GM18861 (cell line): ENCODE results near the gene SLC35E1.

Experiments
- ATAC-seq: cut with Tn5 transposase; IDR thresholded peaks from one replicate; pipeline ENCODE4 v1.9.1; 2021; ENCODE audit not compliant: unreplicated experiment

The SLC35E1 gene

DNA sequence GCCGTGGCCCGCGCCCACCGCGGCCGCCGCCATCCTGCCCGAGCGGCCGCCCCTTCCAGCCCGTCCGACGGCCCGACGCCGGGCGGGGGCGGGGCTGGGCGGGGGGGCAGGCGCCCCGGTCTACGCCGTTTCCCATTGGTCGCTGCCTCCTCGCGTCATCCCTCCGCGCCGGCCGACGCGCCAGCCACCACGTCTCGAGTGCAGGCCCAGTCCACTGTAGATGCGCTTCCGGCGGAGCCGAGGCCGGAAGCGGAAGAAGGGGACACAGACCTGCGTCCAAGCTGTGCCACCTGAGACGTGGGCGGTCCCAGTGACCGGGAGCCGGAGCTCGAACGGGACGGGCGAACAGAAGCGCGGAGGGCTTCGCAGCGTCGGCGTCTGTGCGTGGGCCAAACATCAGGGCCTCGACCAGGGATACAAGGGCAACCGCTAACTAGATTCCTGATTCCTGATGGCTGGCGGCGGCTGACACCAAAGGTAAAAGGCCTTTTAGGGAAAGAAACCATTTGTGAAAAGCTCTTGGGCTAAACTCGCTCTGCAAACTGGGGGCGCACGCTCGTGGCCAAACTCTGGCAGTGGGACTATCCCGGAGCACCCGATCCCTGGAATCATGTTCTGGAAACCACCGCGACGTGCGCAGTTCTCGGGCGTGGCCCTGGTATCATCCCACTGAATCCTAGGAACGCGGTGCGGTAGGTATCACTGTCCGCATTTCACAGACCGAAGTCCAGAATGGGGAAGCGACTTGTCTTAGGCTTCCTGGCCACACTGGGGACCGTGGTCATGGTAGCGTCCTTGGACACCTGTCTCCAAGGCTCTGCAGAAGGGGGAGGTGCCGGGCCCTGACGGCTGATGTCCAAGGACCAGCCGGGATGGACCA, at the start of gene SLC35E1:
TSS of gene SLC35E1 (minus strand) at position 84 of the 880 bp plus-strand sequence. CDS start at position 33, 51 bp downstream.
- peak; percentile 81 for ATAC-seq

DNA sequence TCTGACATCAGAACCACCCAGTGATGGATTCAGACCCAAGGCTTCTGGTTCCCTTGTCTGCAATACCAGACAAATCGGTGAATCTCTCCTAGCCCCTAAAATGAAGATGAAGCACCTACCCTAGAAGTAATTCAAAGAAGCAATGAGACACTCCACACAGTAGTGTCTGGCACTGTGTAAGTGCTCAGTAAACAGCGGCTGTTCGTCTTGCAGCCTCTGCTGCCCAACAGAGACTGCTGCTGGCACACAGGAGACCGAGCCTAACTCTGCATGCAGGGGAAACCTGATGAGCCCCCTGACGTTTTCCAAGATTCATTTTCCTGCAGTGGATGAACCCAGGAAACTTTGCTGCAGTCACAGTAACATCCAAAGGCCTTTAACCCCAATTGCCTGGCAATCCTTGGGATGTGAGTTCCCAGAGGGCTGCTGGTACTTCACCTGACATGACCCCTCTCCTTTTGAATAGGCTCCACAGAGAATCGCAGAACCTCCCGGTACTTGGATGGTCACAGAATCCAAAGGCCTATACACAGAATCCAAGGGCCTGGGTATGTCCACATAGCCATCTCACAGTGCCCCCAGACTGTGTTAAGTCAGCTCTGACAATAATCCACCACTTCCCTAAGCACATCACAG, 49.1 kb upstream of the SLC35E1 start:
- no peak for ATAC-seq

DNA sequence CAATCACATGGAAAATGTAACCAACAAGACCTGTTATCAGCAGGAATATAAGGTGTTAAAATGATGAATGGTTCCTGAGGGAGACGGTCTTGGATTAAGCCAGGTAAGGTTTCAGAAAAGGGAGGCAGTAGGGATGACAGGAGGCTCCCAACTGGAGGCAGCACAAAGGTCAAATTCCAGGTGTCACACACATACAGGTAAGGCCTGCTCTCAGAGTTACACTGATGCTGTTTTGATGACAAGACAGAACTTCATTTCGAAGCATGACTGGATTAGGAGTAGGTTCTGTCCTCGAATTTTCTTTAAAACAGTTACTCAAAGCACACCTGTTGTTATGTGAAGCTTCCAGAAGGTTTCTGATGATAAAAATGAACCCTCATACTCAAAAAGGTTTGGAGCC, 48.4 kb upstream of the SLC35E1 start:
- ATAC-seq = no peak

DNA sequence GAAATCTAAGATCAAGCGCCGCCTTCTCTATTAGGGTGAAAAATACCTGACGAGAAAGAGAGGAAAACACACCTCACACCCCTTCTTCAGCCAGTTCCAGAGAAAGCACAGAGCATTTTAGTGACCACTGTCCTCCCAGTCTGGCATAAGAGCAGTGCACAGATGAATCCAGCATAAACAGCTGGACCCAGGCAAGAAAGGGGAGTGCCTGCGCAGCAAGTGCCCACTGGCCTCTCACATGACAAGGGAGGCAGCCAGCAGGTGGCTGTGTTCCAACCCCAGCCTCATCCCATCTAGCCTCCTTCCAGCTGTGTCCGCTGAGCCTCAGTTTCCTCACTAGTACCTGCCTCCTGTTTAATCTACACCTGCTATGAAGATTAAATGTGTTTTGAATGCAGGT, 47.8 kb upstream of the SLC35E1 start:
- no peak for ATAC-seq

DNA sequence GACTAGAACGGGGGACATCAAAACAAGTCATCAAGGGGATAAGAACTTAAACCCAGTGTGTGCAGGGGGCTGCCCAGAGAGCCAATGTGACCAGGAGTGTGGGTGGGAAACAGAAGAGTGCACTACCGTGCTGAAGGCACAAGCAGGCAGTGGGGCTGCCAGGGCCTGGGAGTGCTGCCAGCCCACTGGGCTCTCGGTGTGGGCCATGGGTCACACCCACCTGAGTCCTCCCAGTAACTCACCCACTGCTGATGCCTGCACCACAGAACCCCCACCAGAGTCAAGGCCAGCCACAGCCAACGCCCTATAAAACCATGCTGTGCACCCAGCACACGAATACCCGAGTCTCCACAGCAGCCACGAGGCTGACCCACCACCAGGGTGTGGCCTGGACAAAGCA, 47.2 kb upstream of the SLC35E1 start:
- no peak for ATAC-seq

DNA sequence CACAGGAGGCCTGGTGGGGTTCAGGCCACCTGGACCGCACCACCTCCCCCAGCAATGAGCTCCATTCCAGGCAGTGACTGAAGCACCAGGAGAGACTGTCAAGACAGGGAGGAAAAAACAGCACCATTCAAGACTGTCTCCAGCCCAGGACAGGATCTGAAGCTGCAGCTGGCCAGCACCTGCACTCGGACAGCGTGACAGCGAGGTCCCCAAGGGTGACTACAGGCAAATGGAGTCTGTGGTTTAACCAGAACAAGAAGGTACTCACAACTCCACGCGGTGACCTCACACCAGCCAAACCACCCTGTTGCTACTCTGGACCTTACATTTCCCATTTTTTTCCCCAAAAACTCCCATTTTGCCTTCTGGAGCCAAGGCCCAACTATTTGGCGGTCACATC, 46.0 kb upstream of the SLC35E1 start:
- ATAC-seq = no peak

DNA sequence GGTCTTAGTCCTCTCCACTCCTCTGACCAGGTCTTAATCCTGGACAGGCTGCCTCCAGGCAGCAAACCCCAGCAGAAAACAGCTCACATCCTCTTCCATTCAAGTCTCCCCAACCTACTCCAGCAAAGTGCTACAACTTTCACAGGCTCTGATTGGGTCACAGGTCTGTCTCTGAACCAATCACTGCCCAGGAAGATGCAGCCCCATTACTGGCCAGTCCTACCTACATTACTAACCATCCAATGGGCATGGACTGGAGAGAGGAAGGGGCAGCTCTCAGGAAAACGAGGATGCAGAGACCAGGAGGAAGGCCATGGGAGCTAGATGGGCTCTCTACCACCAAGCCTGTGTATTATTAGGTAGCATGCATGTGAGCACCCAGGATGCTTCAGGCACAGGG, 43.6 kb upstream of the SLC35E1 start:
- no peak for ATAC-seq

DNA sequence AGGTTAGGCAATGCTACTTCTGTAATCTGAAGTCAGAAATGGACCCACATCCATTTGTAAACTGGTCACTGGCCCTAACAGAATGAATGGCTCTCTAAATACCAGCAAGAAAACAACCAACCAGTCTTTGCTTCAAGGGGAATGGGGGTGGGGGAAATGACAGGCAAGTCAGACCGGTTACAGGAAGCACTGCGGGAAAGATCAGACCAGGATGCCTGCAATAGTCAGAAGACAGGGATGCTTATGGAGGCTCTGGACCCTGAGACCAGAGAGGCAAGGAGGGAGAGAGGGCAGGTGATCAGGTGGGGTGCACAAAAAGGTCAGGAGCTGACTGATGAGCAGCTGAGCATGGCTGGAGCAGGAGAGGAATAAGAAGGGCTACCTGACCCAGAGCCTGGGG, 42.7 kb upstream of the SLC35E1 start:
- ATAC-seq = no peak

DNA sequence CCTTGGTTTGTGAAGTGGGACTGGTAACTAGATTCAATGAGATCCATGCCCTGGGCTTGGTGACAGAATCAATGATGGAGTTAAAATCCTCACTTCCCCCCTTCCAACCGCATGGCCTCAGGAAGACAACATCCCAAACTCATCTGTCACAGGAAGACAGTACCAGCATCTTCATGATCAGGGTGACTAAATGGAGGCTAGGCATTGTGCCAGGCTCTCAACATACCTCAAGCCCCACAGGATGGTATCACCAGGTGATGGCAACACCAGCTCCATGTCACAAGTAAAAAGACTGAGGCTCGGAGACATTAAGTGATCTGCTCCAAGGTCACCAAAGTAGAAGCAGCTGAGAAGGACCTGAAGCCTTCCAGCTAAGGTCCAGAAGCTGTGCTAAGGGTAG, 41.6 kb upstream of the SLC35E1 start:
- no peak for ATAC-seq

DNA sequence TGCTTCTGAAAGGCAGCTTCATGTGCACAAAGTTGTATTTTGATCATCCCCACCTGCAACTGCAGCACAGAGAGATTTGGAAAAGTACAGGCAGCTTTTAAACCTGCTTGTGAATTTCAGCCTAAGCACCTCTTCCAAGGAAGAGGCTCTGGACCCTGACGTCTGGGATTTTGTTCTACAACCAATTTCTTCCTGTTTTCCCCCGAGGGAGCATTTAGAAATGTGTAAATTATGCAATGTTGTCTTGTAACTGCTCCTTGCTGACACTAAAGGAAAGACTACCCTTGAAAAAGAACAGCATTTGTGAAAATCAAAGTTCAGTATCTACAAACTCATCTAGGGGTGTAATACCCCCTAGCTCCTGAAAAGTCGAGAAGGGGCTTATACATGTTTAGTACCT, 40.4 kb upstream of the SLC35E1 start:
- ATAC-seq = no peak

DNA sequence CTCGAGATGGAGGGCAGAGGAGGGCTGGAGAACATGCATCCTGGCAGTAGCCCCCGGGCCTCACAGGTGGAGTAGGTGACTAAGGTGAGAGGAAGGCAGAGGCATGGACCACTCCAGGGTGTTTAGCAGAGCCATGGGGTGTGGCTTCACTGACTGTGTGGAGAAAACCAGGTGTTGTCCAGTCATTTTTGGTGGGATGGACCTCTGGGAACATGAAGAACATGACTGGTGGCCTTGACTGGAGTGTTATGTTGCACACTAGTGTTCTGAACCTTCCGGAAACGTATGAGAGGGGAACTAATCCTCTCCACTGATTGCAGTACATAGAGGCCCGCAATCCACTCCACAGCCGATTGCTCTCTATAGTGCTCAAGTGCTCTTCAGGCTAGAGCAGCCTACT, 38.9 kb upstream of the SLC35E1 start:
- ATAC-seq = no peak

DNA sequence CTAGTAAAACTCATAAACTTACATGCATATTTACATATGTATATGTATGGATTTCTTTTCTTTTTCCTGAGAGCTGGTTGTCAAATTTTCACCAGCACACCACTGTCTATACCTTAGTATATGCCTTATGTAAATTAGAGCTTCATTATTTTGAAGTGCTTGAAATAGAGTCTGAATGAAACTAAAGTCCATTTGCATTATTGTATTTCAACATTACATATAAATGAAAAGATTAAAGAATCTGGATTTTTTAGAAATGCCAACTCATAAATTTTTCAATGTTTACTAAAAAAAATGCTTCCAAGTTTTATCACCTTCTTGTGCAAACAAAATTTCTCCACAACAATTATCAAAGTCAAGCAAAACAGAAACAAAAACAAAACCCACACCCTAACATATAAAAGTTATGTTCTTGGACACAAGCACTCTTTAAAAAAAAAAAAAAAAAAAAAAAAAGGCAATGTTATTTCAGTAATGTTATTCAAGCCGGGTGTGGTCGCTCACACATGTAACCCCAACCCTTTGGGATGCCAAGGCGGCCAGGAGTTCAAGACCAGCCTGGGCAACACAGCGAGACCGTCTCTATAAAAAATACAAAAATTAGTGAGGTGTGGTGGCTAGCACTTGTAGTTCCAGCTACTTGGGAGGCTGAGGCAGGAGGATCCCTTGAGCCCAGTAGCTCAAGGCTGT, 37.4 kb upstream of the SLC35E1 start:
- no peak for ATAC-seq

DNA sequence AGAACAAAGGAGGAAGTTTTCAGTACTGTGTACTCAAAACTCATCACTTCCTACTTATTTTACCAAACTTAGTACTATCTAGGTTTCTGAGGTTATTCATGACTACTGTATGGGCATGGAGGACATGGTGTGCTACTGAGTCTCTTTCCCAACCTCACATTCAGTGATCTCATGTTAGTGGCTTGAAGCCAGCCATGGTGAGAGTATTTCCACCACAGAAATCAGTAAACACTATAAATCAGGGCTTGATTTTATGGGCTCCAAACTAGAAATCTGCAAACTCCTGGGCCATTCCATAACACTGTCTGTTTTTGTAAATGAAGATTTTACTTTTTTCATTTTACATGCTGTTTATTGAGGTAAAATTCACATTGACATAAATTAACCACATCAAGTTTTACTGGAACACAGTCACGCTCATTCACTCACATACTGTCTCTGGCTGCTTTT, 36.1 kb upstream of the SLC35E1 start:
- no peak for ATAC-seq

DNA sequence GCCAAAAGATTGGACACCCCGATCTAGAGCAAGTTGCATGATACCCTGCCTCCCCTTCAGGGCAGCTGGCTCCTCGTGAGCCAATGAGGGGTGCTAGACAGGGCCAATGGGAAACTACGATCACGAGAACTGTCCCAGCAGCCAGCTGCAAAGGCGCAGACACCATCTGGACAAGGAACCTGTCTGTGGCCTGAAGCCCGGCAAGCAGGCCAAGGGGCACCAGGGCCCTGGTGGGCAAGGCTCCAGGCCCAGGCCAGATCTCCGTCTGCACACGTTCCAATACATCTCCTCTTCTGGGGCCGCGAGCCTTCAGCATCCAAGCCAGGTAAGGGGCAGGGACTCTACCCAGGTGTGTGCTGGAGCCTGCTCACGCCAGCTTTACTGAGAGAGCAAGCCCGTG, 35.6 kb upstream of the SLC35E1 start:
- no peak for ATAC-seq

DNA sequence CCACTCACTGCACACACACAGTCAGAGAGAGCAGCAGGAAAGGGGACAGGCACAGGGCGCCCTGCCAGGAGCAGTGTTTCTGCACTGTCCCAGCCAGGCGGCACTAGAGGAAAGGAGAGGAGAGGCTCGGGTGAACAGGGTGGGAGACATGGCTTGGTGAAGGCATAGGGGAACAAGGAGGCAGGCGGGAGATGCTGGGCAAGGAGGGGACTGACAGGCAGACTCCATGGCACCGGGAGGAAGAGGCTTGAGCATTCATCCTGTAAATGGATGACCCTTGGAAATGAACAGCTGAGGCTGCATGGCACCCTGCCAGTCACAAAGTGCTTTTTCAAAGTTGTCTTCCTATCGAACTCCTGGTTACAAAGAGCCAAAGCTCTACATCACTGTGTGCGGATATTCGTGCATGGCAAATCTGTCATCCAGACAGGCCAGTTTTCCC, 33.4 kb upstream of the SLC35E1 start:
- no peak for ATAC-seq

DNA sequence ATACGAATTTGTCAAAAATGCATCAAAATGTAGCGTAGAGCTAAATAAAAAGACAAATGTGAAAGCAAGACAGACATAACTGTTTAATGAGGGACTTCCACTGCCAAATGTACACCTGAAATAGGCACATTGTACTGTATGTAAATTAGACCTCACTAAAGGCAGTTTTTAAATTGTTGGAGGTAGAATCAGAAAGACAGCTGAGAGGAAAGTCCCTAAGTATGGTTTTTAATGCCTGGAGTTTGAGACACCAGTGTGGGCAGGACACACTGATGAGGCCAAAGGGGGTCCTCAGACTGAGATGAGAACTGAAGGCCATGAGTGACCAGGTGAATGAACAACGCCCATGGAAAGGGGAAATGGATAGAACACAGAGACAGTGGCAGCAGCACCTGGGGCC, 32.9 kb upstream of the SLC35E1 start:
- ATAC-seq = no peak

DNA sequence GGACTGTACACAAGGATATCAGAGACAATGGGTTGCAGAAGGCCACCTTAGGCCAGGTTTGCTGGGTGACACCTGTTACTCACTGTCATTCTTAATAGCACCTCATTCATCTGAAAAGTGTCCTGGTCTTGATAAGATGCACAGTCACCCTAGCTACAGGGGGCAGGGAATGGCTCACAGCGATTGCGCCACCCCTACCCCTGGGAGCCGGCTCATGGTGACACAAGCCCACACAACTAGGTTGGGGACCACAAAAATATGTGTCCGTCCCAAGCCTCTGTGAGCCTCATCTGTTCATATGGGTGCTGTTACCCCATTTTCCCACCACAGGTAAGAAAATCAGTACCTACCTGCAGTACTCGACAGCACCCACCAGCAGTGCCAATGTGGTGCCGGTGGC, 32.4 kb upstream of the SLC35E1 start:
- ATAC-seq = no peak

DNA sequence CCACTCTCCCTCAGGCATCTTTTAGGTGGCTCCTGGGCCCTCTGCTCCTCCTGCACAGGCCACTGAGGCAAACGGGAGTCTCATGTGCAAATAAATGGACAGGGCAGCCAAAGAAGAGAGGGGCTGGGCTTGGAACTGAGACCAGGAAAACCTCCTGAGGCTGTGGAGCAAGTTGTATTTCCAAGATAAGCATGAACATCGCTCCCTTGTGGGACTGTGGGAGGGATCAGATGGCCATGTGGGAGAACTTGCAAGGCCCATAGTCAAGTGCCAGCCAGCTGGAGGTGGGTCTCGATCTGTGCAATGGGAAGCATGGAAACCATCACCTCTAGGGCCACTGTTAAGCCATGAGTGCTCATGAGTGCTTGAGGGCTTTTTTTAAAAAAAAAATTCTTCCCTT, 30.9 kb upstream of the SLC35E1 start:
- ATAC-seq = no peak

DNA sequence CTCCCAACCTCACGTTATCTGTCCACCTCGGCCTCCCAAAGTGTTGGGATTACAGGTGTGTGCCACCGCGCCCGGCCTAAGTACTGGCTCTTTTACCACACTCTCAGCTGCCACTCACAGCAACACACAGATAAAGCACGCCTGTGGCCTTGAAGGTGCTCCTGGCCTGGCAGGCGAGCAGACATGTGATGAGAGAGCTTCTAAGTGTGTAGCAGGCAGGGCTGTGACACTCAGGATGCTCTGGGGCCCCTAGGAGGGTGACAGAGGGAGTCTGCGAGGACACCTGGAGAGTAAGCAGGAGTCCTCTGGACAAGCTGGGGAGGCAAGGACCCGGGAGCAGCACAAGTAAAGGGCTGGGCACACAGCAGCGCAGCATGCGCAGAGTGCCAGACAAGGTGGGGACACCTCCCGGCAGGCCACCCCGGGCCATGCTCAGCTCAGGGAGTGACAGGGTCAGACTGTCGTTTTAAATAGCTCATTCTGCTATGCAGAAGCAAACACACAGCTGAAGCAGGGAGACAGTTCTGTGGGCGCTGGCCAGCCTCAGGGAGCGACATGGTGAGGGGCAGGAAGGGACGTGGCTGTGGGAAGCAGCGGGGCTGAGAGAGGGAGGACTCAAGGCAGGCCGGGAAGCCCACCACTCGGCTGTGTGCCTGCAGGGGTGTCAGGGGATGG, 29.3 kb upstream of the SLC35E1 start:
- no peak for ATAC-seq

DNA sequence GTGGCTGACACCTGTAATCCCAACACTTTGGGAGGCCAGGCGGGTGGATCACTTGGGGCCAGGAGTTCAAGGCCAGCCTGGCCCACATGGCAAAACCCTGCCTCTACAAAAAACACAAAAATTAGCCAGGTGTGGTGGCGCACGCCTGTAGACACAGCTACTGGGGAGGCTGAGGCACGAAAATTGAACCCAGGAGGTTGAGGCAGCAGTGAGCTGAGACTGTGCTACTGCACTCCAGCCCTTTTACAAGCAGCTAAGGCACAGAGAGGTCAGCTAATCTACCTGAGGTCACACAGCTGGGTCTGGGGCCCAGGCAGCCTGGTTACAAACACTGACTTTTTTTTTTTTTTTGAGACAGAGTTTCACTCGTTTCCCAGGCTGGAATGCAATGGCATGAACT, 28.6 kb upstream of the SLC35E1 start:
- no peak for ATAC-seq

DNA sequence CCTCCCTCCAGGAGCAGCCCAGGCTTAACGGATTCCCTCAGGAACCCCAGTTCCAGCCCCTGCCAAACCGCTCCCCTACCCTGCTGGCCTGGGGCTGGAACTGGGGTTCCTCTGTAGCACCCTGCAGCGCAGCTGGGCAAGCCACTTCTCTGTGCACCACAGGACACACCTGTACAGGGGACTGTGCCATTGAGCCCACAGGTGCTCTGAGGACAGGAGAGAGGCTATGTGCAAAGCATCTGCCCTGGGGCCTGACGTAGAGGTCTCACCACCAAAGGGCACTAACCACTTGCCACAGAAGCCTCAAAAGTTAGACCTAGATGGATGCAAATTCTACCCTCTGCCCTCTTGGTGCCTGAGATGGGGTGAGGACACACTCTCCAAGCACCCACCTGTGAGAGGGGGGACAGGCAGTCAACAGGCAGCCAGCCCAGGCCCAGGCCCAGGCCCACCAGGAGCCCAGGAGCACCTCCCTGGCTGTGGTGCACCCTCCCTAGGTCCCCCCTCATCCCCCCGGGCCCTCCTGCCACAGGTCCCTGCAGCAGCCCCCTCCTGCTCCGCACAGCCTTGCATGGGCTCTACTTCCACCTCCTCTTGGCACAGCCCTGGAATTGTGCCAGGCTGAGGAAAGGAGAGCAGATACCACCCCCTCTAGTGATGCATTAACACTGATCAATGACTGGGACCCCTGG, 27.6 kb upstream of the SLC35E1 start:
- no peak for ATAC-seq
